Rectal smooth muscle tissue (tissue), 1 donor: ENCODE measurements around the gene GABBR2.

Experiments used
- H3K27ac ChIP-seq: one replicate; pipeline ENCODE4 v1.7.0; 2013; ENCODE audit warnings: low read depth, low read length, inconsistent platforms
- H3K27me3 ChIP-seq: one replicate; pipeline ENCODE4 v1.7.0; 2013; ENCODE audit warnings: low read length; ENCODE audit not compliant: control insufficient read depth, insufficient read depth
- H3K36me3 ChIP-seq: one replicate; pipeline ENCODE4 v1.7.0; 2013; ENCODE audit warnings: low read length; ENCODE audit not compliant: control insufficient read depth, insufficient read depth
- H3K4me1 ChIP-seq: one replicate; pipeline ENCODE4 v1.7.0; 2013; ENCODE audit warnings: low read length; ENCODE audit not compliant: control insufficient read depth, insufficient read depth
- H3K4me3 ChIP-seq: one replicate; pipeline ENCODE4 v1.7.0; 2013; ENCODE audit warnings: low read length
- H3K9ac ChIP-seq: one replicate; pipeline ENCODE4 v1.7.0; 2013; ENCODE audit warnings: low read length

GABBR2 gene

DNA sequence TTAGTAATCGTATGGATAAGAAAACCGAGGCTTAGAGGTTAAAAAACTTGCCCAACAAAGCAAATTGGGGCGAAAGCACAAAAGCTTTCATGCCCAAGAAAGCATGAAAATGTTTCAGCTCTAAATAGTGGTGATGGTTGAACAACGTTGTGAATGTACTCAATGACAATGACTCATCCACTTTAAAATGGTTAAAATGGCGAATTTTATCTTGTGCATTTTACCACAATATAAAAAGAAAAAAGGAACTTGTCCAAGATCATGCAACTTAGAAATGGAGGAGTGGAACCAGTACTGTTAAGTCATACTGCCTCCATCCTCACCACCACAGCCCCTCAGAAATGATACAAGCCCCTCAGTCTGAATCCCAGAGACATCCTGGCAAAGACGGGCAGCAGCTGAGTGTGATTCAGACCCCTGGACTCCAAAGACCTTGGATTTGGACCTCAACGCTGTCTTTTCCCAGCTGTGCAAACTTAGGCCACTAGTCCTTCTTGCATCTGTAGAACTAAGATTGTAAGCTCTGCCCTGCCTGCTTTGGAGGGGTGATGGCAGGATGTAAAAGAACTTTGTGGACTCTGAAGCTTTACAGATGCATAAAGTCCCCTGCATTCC lies 158.4 kb downstream of the GABBR2 start:
- Histone ChIP-seq H3K4me3 (no peak overlapping the region), H3K36me3 (no peaks in the 10 kb centered on the region), H3K27me3 (no peaks in the 10 kb centered on the region), H3K27ac (no peak overlapping the region), H3K9ac (no peak overlapping the region), H3K4me1 (no peaks in the 10 kb centered on the region)

DNA sequence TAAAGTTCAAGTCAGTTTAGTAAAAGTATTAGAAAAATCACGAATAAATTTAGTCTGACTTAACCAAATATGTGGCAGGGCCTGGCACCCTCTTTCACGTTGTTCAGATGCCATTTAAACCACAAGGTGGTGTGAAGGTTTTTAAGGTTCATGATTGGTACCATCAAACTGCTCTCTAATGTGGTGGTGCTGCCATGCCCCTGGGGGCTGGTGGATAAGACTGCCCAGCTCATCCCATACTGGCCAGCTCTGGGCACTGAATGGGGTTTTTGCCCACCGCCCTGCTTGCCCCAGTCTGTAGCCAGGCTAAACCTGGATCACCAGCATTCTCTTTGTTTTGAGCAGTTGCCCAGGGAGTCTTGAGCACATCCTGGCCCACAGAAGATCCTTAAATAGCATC lies 159.3 kb downstream of the GABBR2 start:
- no peaks in the 10 kb centered on the region for H3K27me3 ChIP-seq
- H3K4me3 ChIP-seq, result no peak overlapping the region
- H3K9ac ChIP-seq, result no peak overlapping the region
- H3K36me3 ChIP-seq, result no peaks in the 10 kb centered on the region
- no peaks in the 10 kb centered on the region for H3K4me1 ChIP-seq
- no peak overlapping the region for H3K27ac ChIP-seq

DNA sequence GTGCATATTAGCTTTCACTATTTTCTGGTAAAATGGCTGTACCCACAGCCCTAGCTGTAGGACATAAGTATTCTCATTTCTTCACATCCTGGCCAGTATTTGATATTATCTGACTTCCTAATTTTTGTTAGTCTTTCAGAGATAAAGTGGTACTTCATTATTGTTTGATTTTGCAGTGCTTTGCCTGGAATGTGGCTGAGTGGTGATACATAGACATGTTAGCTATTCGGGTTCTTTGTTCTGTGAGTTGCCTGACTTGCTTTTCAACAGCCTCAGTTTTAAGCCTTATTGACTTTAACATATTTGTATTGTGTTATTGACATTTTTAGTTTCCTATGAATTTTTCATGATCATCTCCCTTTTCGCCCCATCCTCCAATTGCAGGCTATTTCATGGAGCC lies 161.1 kb downstream of the GABBR2 start:
- Histone ChIP-seq H3K27ac (no peak overlapping the region), H3K4me1 (no peaks in the 10 kb centered on the region), H3K9ac (no peak overlapping the region), H3K36me3 (no peaks in the 10 kb centered on the region), H3K27me3 (no peaks in the 10 kb centered on the region), H3K4me3 (no peak overlapping the region)

GRCh38 chr9:98545021-98545420 lies 163.7 kb downstream of the GABBR2 start:
- no peaks in the 10 kb centered on the region for H3K36me3 ChIP-seq
- no peak overlapping the region for H3K4me3 ChIP-seq
- H3K27me3 ChIP-seq, result no peaks in the 10 kb centered on the region
- no peak overlapping the region for H3K27ac ChIP-seq
- no peak overlapping the region for H3K9ac ChIP-seq
- no peaks in the 10 kb centered on the region for H3K4me1 ChIP-seq

GRCh38 chr9:98541684-98542230 lies 167.0 kb downstream of the GABBR2 start:
- Histone ChIP-seq H3K27me3 (no peaks in the 10 kb centered on the region), H3K4me1 (no peaks in the 10 kb centered on the region), H3K9ac (no peak overlapping the region), H3K4me3 (no peak overlapping the region), H3K27ac (no peak overlapping the region), H3K36me3 (no peaks in the 10 kb centered on the region)

DNA sequence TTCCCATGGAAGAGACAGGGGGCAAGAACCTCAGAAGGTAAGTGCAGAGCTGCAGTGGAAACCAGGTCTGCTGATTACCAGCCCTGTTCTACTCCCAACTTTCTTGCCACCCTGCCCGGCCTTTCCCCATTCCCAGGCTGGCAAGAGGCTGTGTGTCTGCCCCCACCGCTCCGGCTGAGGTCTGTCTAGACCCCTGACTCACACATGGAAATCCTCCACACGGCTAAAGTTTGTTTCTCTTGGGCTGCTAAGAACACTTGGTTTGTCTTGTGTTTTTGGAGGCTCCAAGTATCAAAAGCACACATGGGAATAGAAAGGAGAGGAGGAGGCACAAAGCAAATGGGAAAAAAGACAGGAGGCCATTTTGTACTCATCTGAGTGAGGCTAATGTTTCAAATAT lies 168.3 kb downstream of the GABBR2 start:
- no peaks in the 10 kb centered on the region for H3K27me3 ChIP-seq
- no peak overlapping the region for H3K27ac ChIP-seq
- H3K4me3 ChIP-seq, result no peak overlapping the region
- H3K9ac ChIP-seq, result no peak overlapping the region
- H3K36me3 ChIP-seq, result no peaks in the 10 kb centered on the region
- H3K4me1 ChIP-seq, result no peaks in the 10 kb centered on the region

DNA sequence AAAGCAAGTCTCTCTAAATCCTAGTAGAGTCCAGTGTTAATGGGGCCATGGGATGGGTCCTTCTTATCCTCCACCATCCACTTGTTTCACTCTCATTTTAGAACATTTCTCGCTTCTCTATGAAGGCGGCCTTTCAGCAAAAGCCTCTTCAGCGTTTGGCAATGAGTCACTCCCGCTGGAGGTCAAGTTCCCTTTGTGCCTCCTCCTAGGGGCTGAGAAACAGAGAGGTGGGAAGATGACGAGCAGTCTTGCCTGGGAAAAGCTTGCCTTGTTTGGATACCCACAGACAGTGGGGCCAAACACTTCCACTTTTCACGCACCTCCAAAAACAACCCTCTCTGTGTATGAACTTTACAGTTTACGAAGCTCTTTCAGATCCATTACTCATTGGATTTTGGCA lies 168.8 kb downstream of the GABBR2 start:
- no peaks in the 10 kb centered on the region for H3K27me3 ChIP-seq

DNA sequence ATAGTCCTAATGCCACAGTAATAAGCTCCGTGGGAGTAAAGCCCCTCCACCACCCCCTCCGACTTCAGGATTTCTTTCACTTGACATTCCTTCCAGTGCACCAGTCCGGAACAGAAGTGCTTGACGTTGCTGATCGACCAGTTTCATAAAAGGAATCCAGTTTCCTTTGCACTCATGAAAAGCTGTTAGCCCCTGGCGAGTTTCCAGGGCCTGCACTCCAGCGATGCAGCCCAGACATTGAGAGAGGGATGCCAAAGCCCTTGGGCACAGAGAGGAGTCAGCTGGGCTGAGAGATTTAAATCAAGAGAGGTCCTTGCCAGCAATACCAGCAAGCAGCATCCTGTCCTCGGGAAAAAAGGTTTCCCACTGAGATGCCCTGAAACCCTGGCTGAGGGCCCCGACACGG lies 170.1 kb downstream of the GABBR2 start:
- no peak overlapping the region for H3K4me3 ChIP-seq
- no peaks in the 10 kb centered on the region for H3K27me3 ChIP-seq
- H3K4me1 ChIP-seq, result no peaks in the 10 kb centered on the region
- no peaks in the 10 kb centered on the region for H3K36me3 ChIP-seq
- H3K9ac ChIP-seq, result no peak overlapping the region
- no peak overlapping the region for H3K27ac ChIP-seq

More for the DNA sequence above, 168.8 kb downstream of the GABBR2 start:
- Histone ChIP-seq H3K4me1 (no peaks in the 10 kb centered on the region), H3K4me3 (no peak overlapping the region), H3K27ac (no peak overlapping the region), H3K9ac (no peak overlapping the region), H3K36me3 (no peaks in the 10 kb centered on the region)

DNA sequence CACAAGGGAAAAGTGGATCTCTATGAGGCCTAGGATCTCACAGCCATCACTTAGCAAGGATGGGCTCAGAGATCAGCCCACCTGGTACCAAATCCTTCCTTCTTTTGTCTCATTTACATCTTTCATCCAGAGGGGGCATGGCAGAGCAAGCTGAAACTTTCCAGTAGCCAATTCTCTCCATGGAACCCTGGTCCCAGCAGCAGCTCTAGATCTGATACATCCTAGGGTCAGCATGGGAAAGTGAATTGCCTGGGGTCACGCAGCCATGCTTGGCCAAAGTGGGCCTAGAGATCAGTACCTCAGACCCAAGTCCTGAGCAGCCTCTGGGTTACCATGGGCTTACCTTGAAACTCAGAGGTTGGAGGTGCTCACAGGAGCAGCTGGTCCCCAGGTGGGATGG lies 170.5 kb downstream of the GABBR2 start:
- H3K4me3 ChIP-seq, result no peak overlapping the region
- no peak overlapping the region for H3K27ac ChIP-seq
- no peak overlapping the region for H3K9ac ChIP-seq
- H3K4me1 ChIP-seq, result no peaks in the 10 kb centered on the region
- no peaks in the 10 kb centered on the region for H3K36me3 ChIP-seq
- H3K27me3 ChIP-seq, result no peaks in the 10 kb centered on the region

- Histone ChIP-seq H3K27me3 (no peaks in the 10 kb centered on the region), H3K4me3 (no peak overlapping the region), H3K9ac (no peak overlapping the region), H3K27ac (no peak overlapping the region), H3K4me1 (no peaks in the 10 kb centered on the region), H3K36me3 (no peaks in the 10 kb centered on the region)
Measured at GRCh38 chr9:98536542-98537173, 172.1 kb downstream of the GABBR2 start.

- Histone ChIP-seq H3K27ac (no peak overlapping the region), H3K27me3 (no peaks in the 10 kb centered on the region), H3K36me3 (no peaks in the 10 kb centered on the region)
Measured at GRCh38 chr9:98533866-98534265, 174.9 kb downstream of the GABBR2 start.

DNA sequence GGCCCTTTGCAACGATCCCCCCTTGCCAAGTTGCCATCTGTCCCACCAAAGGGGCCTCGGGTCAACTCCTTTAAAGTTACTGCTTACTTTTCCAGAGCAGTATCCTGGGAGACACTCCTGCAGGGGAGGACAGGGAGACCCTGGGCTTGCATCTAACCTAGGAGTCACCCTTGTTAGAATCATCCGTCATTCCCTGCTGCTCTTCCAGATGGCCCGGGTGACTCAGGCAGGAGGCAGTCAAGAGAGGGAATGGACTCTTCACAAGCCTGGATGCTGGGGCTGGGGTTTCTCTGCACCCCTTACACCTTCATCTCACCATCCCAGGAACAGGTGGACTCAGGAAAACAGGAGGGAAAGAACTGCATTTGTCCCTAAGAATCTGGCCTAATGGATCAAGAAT lies 175.6 kb downstream of the GABBR2 start:
- Histone ChIP-seq H3K4me1 (no peaks in the 10 kb centered on the region), H3K36me3 (no peaks in the 10 kb centered on the region), H3K27ac (no peak overlapping the region), H3K4me3 (no peak overlapping the region), H3K27me3 (no peaks in the 10 kb centered on the region), H3K9ac (no peak overlapping the region)

More at GRCh38 chr9:98533866-98534265, 174.9 kb downstream of the GABBR2 start:
- Histone ChIP-seq H3K4me1 (no peaks in the 10 kb centered on the region), H3K4me3 (no peak overlapping the region), H3K9ac (no peak overlapping the region)

DNA sequence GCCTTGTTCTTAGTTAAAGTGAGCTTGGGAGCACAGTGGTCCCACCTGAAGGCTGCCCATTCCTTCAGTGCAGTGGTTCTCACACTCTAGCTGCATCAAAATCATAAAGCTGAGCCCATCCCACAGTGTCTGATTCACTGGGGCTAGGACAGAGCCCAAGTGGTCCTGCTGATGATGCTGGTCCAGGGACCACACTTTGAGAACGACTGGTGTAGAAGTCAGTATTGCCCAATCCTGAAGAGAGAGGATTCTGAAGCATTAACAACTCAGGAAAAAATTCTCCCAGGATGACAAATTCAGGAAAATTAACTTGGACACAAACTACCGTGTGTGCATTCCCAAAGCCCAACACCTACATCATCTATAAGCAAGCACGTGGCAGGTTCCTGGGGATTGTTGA lies 176.2 kb downstream of the GABBR2 start:
- no peaks in the 10 kb centered on the region for H3K4me1 ChIP-seq
- H3K9ac ChIP-seq, result no peak overlapping the region
- no peaks in the 10 kb centered on the region for H3K27me3 ChIP-seq
- H3K27ac ChIP-seq, result no peak overlapping the region
- no peaks in the 10 kb centered on the region for H3K36me3 ChIP-seq
- no peak overlapping the region for H3K4me3 ChIP-seq
